GM10248 (cell line): Measurements from ENCODE around the gene UNC5CL.

Source experiments
- CTCF ChIA-PET: fragments of 300-600 bp; sonication (Branson Sonifier 250); formaldehyde crosslinking; extraction: SDS; loops from one replicate; lab custom pipeline; 2021; ENCODE audit warnings: antibody characterized with exemption; lab: Yijun Ruan, JAX
- POLR2A ChIA-PET: fragments of 350-650 bp; sonication (Branson Sonifier 250); formaldehyde crosslinking; extraction: SDS; loops from one replicate; lab custom pipeline; 2020; ENCODE audit warnings: antibody characterized with exemption; lab: Yijun Ruan, JAX
- DNase-seq: peaks from one replicate; pipeline ENCODE4 v3.0.0; 2012; ENCODE audit errors: extremely low spot score
- CTCF ChIP-seq: IDR thresholded peaks from 2 replicates; pipeline ENCODE4 v1.5.1; 2012; ENCODE audit warnings: mild to moderate bottlenecking, low read depth; ENCODE audit errors: extremely low read depth, missing control alignments, control extremely low read depth

Gene UNC5CL

DNA sequence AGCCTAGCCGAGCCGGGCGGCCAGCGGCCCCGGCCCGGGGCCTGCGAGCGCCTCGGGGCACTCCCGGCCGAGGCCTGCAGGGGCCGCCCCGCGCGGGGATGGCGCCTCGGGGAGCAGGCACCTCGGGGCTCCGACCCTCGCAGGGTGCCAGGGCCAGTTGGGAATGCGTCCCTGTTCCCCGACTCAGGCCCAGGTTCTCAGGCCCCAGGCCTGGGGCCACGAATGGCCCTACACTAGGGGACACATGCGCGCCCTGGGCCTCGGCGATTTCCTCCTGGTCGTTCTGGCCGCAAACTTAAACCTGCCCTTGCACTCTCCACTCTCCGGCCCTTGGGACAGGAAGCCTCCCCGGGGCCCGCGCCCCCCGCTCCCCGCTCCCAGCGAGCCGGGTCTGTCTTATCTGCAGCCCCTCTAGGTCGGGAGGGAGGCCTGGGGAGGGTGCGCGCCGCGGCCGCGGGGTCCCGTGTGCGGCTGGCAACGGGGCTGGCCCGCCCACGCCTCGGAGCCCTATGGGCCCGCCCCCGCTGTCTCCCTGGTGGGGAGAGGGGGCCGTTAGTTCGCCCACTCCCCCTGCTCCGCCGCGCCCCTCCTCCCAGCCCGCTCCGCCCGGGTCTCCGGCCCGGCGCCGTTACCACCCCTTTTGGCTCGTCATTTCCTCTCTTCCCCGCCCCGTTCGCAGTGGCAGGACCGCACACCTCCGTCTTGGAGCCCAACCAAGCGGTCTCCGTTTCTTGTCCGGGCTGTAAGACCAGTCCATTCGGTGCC lies 34.4 kb upstream of the UNC5CL start:
- ChIA-PET POLR2A (no interaction called here), CTCF (interaction anchor here (0.6 to 1.3 kb wide), 4 partner anchors 13 to 108 kb away, joined by 3 to 4 read pairs (median 4); no protein-coding TSS in a partner anchor)
- DNase-seq, result peak; percentile 72
- TF ChIP-seq CTCF, result peak; percentile 28

DNA sequence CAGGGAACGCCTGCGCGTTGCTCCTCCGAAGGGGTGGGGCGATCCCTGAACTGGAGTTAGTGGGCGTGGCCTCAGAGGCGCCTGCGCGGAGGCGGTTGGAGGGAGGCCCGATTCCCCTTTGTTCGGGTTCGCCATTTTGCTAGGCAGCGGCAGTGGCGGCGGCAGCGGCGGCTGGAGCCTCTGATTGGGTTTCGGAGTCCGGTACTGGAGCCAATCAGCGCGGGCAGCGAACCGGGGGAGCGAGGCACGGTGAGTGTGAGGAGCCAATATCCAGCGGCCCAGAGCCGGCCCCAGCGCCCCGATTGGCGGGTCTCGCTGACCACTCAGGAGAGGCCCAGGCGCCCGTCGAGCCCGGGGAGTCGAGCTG lies 33.8 kb upstream of the UNC5CL start, which contains the start of gene NFYA:
Gene NFYA, plus strand, starts transcription at position 139 of the 367 bp plus-strand sequence. CDS start 6,116 bp downstream, outside the sequence.
- DNase-seq, result no peak
- no peak for TF ChIP-seq CTCF

GRCh38 chr6:41071923-41072835 lies 33.2 kb upstream of the UNC5CL start, which contains the start of gene OARD1:
OARD1 (minus strand) TSS chr6:41072356; CDS start chr6:41071634, 722 bp downstream.
- peak; percentile 96 for DNase-seq
- CTCF ChIA-PET, result interaction anchor here (0.6 to 1.3 kb wide), 5 partner anchors 14 to 109 kb away, joined by 3 to 4 read pairs (median 3); no protein-coding TSS in a partner anchor
- POLR2A ChIA-PET, result interaction anchor here (0.7 to 0.8 kb wide), 2 partner anchors 263 to 1736 kb away, joined by 3 to 4 read pairs; partner anchors contain the start of gene NCR2
- TF ChIP-seq CTCF, result no peak

More for the DNA sequence above, 33.8 kb upstream of the UNC5CL start, which contains the start of gene NFYA:
- POLR2A ChIA-PET, result interaction anchor here (0.7 to 0.8 kb wide), 2 partner anchors 262 to 1736 kb away, joined by 3 to 4 read pairs; partner anchors contain the start of gene NCR2
- CTCF ChIA-PET, result interaction anchor here (0.6 to 1.3 kb wide), 5 partner anchors 13 to 109 kb away, joined by 3 to 4 read pairs (median 3); no protein-coding TSS in a partner anchor

DNA sequence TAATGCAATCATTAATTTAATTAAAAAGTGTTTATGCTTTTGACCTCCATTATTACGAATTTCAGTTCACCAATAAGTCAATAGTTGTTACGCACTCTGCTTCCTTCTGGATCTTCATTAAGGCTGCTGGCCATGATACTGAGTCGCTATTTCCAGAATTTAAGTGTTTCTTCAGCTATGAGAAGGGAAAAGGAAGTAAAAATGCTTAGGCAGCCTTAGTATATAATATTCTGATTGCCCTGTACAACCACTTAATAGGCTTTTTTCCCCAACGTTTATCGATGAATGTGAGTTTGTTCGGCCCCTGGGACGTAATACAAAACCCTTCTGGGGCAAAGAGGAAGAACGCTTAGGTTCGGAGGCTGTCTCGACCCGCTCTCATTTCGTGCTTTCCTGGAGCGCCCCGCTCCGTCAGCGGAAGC lies 32.5 kb upstream of the UNC5CL start:
- ChIA-PET CTCF (interaction anchor here (4.5 kb wide), 1 partner anchor 12 kb away, joined by 22 read pairs; no protein-coding TSS in a partner anchor), POLR2A (no interaction called here)
- DNase-seq, result no peak
- no peak for TF ChIP-seq CTCF

GRCh38 chr6:41066867-41067304 lies 27.9 kb upstream of the UNC5CL start:
- CTCF ChIA-PET, result interaction anchor here (0.7 to 1.0 kb wide), 7 partner anchors 9 to 59 kb away, joined by 3 to 6 read pairs (median 3); no protein-coding TSS in a partner anchor
- peak; percentile 30 for DNase-seq
- TF ChIP-seq CTCF, result peak; percentile 86
- POLR2A ChIA-PET, result no interaction called here

GRCh38 chr6:41065550-41066026 lies 26.6 kb upstream of the UNC5CL start:
- ChIA-PET POLR2A (no interaction called here), CTCF (interaction anchor here (0.6 to 1.1 kb wide), 2 partner anchors 11 kb away, joined by 3 to 5 read pairs; no protein-coding TSS in a partner anchor)
- no peak for TF ChIP-seq CTCF
- DNase-seq, result no peak
